ENCODE results near the gene GRIA1.

DNA sequence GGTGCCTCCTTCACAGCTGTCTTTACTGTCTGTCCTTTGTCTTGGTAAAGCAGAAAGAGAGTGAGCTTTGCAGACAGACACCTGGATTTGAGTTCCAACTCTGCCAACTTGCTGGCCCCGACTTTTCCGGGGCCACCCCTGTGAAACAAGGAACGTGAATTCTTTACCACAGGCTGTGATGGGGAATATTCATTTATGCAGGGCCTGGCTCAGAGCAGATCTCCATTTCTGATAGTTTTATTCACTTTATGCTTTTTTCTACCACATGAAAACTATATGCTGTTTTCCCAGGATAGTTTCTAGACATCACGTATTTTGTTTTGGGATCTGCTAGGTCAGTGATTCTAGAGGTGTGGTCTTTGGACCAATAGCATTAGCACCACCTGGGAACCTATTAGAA, 211.8 kb downstream of the GRIA1 start:
- TF ChIP-seq, protein P1, sequence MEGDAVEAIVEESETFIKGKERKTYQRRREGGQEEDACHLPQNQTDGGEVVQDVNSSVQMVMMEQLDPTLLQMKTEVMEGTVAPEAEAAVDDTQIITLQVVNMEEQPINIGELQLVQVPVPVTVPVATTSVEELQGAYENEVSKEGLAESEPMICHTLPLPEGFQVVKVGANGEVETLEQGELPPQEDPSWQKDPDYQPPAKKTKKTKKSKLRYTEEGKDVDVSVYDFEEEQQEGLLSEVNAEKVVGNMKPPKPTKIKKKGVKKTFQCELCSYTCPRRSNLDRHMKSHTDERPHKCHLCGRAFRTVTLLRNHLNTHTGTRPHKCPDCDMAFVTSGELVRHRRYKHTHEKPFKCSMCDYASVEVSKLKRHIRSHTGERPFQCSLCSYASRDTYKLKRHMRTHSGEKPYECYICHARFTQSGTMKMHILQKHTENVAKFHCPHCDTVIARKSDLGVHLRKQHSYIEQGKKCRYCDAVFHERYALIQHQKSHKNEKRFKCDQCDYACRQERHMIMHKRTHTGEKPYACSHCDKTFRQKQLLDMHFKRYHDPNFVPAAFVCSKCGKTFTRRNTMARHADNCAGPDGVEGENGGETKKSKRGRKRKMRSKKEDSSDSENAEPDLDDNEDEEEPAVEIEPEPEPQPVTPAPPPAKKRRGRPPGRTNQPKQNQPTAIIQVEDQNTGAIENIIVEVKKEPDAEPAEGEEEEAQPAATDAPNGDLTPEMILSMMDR (IDR thresholded peaks at IDR 0.05; ENCODE audit: low read depth, low read length), result no peak
- no peak for TF ChIP-seq EZH2phosphoT487 (IDR thresholded peaks at IDR 0.05; ENCODE audit: low read depth)
